ENCODE data around the gene GSG1L. TPM values are rescaled to one million over a fixed set of nuclear protein-coding genes. Genes with fewer than 3 reads are reported as not detected.

GSG1L gene
- total and polyA plus RNA-seq, 9 of the 15 experiments (the other 6 are each of a cell fraction or from before 2014, with no cell fraction given), result not detected

DNA sequence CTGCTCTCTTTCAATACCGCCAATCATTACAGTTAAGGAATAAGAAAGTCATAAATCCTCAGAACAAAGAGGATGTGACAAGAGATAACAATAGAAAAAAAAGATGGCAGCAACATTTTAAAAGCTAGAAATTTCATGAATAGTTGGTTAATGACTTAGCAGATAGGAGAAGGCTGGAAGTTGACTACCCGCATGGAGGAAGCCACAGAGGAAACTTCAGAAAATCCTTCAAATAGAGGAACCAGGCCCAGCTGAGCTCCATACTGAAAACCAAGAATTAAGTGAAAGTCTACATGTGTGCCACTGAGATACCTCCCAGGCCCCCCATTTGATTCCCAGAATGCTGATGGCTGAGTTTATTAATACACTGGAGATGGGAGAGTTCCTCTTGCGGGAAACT is 109.3 kb downstream of the GSG1L start (continued):
- TF ChIP-seq, protein P1, sequence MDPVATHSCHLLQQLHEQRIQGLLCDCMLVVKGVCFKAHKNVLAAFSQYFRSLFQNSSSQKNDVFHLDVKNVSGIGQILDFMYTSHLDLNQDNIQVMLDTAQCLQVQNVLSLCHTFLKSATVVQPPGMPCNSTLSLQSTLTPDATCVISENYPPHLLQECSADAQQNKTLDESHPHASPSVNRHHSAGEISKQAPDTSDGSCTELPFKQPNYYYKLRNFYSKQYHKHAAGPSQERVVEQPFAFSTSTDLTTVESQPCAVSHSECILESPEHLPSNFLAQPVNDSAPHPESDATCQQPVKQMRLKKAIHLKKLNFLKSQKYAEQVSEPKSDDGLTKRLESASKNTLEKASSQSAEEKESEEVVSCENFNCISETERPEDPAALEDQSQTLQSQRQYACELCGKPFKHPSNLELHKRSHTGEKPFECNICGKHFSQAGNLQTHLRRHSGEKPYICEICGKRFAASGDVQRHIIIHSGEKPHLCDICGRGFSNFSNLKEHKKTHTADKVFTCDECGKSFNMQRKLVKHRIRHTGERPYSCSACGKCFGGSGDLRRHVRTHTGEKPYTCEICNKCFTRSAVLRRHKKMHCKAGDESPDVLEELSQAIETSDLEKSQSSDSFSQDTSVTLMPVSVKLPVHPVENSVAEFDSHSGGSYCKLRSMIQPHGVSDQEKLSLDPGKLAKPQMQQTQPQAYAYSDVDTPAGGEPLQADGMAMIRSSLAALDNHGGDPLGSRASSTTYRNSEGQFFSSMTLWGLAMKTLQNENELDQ (CRISPR knock-in tag; IDR thresholded peaks at IDR 0.05; ENCODE audit: borderline replicate concordance), result no peak
- TF ChIP-seq FOXK2 (conservative IDR thresholded peaks at IDR 0.05 in 1 of 2, IDR thresholded peaks at IDR 0.05 in 1 of 2; ENCODE audit: low read depth in 2 of 2) (no peak), E2F3 (CRISPR knock-in tag; IDR thresholded peaks at IDR 0.05) (no peak), TCFL5 (CRISPR knock-in tag; conservative IDR thresholded peaks at IDR 0.05) (no peak), ZNF217 (CRISPR knock-in tag; IDR thresholded peaks at IDR 0.05) (no peak), CHD4 (IDR thresholded peaks at IDR 0.05; ENCODE audit: insufficient read depth, insufficient replicate concordance, low read depth, low read length, poor library complexity, severe bottlenecking) (no peak), SNRNP70 (optimal IDR thresholded peaks at IDR 0.05; ENCODE audit: low read depth, low read length) (no peak), ZNF764 (CRISPR knock-in tag; IDR thresholded peaks at IDR 0.05; ENCODE audit: low read depth) (no peak), ILK (tag; IDR thresholded peaks at IDR 0.05; ENCODE audit: borderline replicate concordance, low read depth) (no peak)
- TF ChIP-seq, protein P2, sequence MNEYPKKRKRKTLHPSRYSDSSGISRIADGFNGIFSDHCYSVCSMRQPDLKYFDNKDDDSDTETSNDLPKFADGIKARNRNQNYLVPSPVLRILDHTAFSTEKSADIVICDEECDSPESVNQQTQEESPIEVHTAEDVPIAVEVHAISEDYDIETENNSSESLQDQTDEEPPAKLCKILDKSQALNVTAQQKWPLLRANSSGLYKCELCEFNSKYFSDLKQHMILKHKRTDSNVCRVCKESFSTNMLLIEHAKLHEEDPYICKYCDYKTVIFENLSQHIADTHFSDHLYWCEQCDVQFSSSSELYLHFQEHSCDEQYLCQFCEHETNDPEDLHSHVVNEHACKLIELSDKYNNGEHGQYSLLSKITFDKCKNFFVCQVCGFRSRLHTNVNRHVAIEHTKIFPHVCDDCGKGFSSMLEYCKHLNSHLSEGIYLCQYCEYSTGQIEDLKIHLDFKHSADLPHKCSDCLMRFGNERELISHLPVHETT (CRISPR knock-in tag; conservative IDR thresholded peaks at IDR 0.05 in 1 of 2, IDR thresholded peaks at IDR 0.05 in 1 of 2), result no peak

Data from K562 (cell line).